Choroid plexus epithelial cell (primary cell): ENCODE data around the gene NRXN3.

Experiments
- DNase-seq: peaks from one replicate; pipeline ENCODE4 v3.0.0-alpha.2; 2010; ENCODE audit warnings: low read depth
- H3K4me3 ChIP-seq: 2 replicates; pipeline ENCODE4 v1.5.1; 2011; ENCODE audit warnings: low read depth, mild to moderate bottlenecking, control low read depth, low read length, moderate library complexity
- TF ChIP-seq, protein P1 (sequence below): conservative IDR thresholded peaks from 2 replicates; pipeline ENCODE4 v1.5.1; 2011; ENCODE audit warnings: low read depth, mild to moderate bottlenecking, control low read depth, inconsistent platforms, low read length, moderate library complexity

Gene NRXN3

DNA sequence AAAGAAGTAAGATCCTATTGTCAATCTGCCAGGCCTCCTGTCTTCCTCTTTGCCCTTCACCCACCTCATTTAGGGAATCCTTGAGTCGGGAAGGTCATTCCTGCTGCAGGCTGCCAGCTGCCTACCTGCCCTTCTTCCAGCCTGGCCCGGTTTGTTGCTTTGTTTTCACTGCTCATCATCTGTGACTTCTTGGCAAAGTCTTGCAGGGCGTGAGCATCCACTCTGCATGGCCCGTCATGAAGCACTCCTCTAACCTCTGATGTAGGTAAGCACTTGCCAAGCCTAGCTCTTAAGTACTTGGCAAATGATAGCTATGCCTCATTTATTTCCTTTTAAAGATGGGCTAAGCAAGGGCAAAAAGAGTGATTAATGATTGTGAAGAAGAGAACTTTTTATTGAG lies 192.8 kb downstream of the NRXN3 start:
- DNase-seq, result no peak
- TF ChIP-seq, protein P1, sequence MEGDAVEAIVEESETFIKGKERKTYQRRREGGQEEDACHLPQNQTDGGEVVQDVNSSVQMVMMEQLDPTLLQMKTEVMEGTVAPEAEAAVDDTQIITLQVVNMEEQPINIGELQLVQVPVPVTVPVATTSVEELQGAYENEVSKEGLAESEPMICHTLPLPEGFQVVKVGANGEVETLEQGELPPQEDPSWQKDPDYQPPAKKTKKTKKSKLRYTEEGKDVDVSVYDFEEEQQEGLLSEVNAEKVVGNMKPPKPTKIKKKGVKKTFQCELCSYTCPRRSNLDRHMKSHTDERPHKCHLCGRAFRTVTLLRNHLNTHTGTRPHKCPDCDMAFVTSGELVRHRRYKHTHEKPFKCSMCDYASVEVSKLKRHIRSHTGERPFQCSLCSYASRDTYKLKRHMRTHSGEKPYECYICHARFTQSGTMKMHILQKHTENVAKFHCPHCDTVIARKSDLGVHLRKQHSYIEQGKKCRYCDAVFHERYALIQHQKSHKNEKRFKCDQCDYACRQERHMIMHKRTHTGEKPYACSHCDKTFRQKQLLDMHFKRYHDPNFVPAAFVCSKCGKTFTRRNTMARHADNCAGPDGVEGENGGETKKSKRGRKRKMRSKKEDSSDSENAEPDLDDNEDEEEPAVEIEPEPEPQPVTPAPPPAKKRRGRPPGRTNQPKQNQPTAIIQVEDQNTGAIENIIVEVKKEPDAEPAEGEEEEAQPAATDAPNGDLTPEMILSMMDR, result no peak
- H3K4me3 ChIP-seq, result no peak overlapping the region

- no peak for DNase-seq
- TF ChIP-seq, protein P1, result no peak
- H3K4me3 ChIP-seq, result no peak overlapping the region
Observed at GRCh38 chr14:78367355-78367754, 197.2 kb downstream of the NRXN3 start.

DNA sequence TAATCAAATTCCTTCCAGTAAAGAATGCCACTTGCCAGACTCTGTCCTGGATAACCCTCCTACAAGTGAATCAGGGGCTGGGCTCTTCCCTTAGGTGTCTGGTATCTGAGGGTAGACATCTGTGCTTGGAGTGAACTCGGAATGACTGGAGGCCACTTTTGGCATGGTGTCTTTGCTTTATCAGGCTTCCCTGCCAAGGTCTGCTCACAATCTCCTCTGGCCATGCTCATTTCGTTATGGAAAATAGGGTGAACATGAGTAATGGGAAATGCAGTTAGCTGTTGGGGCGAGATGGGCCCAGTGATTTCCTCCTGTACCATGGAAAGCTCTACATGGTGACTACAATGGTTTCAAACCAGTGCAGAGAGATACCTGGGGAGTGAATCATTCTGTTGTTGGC lies 212.9 kb downstream of the NRXN3 start:
- TF ChIP-seq, protein P1, result no peak
- no peak for DNase-seq

DNA sequence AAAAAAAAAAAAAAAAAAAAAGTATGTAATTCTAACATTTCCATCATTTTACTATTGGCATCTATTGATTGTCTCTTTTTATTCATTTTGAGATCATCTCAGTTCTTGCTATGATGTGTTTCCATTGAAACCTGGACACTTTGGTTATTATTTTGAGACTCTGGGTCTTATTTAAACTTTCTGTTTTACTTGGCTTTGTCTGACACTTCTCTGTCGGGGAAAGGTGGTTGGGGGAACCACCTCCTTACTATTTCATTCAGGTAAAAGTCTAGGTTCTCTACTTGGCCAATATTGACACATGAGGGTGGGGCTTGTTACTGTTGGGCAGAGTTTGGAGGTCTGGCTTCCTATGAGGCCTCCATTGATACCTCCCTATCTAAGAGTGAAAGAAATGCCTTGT lies 228.0 kb downstream of the NRXN3 start:
- DNase-seq, result no peak

More for the DNA sequence above, 212.9 kb downstream of the NRXN3 start:
- H3K4me3 ChIP-seq, result no peak overlapping the region

GRCh38 chr14:78399316-78399889 lies 229.2 kb downstream of the NRXN3 start:
- DNase-seq, result peak; percentile 48
- TF ChIP-seq, protein P1, result no peak
- no peak overlapping the region for H3K4me3 ChIP-seq

More for the DNA sequence above, 228.0 kb downstream of the NRXN3 start:
- TF ChIP-seq, protein P1, result no peak
- no peak overlapping the region for H3K4me3 ChIP-seq

GRCh38 chr14:78401866-78402265 lies 231.7 kb downstream of the NRXN3 start:
- TF ChIP-seq, protein P1, result no peak
- peak; percentile 65 for DNase-seq
- no peak overlapping the region for H3K4me3 ChIP-seq

GRCh38 chr14:78403278-78403815 lies 233.2 kb downstream of the NRXN3 start:
- H3K4me3 ChIP-seq, result peak overlapping the region; percentile 38
- peak; percentile 89 for DNase-seq

More at GRCh38 chr14:78403278-78403815, 233.2 kb downstream of the NRXN3 start:
- TF ChIP-seq, protein P1, result no peak
